ENCODE measurements around the gene ABCA13.

ABCA13 gene

GRCh38 chr7:48528646-48529045, 357.4 kb downstream of the ABCA13 start:
- TF ChIP-seq CTCF (IDR thresholded peaks at IDR 0.05; ENCODE audit: low read depth, low read length), result no peak
- no peak for DNase-seq (ENCODE audit: extremely low read depth, low read depth)

GRCh38 chr7:48537561-48537960, 366.3 kb downstream of the ABCA13 start:
- DNase-seq (ENCODE audit: extremely low read depth, low read depth), result no peak
- no peak for TF ChIP-seq CTCF (IDR thresholded peaks at IDR 0.05; ENCODE audit: low read depth, low read length)

- no peak for DNase-seq (ENCODE audit: extremely low read depth, low read depth)
- no peak for TF ChIP-seq CTCF (IDR thresholded peaks at IDR 0.05; ENCODE audit: low read depth, low read length)
Measured at GRCh38 chr7:48540746-48541145, 369.5 kb downstream of the ABCA13 start.

- TF ChIP-seq CTCF (IDR thresholded peaks at IDR 0.05; ENCODE audit: low read depth, low read length), result no peak
- no peak for DNase-seq (ENCODE audit: extremely low read depth, low read depth)
Measured at GRCh38 chr7:48548667-48549066, 377.4 kb downstream of the ABCA13 start.

GRCh38 chr7:48551652-48552051, 380.4 kb downstream of the ABCA13 start:
- no peak for TF ChIP-seq CTCF (IDR thresholded peaks at IDR 0.05; ENCODE audit: low read depth, low read length)
- no peak for DNase-seq (ENCODE audit: extremely low read depth, low read depth)

- DNase-seq (ENCODE audit: extremely low read depth, low read depth), result no peak
- TF ChIP-seq CTCF (IDR thresholded peaks at IDR 0.05; ENCODE audit: low read depth, low read length), result no peak
Measured at GRCh38 chr7:48563334-48563733, 392.1 kb downstream of the ABCA13 start.

GRCh38 chr7:48575516-48575915, 404.3 kb downstream of the ABCA13 start:
- no peak for DNase-seq (ENCODE audit: extremely low read depth, low read depth)
- no peak for TF ChIP-seq CTCF (IDR thresholded peaks at IDR 0.05; ENCODE audit: low read depth, low read length)
